CD4-positive, alpha-beta T cell treated with Interleukin-1 beta for 1 hour (primary cell): ENCODE data around the gene NPR3.
"Not testable (repeated sequence)": the region's sequence is repeated elsewhere in the genome, so short reads cannot be mapped to it uniquely, and the experiment has no call there.

Experiments
- DNase-seq, 2 donors: peaks; one replicate each; pipeline ENCODE4 v3.0.0-alpha.2; 2020 to 2022

The NPR3 gene

DNA sequence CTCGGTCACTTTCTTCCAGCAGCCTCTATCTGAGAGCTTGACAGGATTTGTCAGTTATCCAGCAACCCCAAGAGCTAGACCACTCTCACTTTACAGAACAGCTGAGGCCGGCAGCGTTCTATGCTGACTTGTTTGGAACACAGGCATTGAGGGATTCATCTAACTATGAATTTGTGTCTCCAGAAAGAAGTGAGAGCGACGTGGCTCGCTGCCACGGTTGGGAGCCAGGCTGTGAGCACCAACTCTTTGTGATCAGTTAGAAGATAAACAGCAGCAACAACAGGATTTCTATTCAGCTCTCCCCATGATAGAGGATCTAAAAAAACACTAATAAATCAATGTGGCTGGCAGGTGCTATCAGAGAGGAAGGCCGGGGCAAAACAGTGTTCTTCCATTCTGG lies 58.6 kb downstream of the NPR3 start:
- DNase-seq, result no peak

DNA sequence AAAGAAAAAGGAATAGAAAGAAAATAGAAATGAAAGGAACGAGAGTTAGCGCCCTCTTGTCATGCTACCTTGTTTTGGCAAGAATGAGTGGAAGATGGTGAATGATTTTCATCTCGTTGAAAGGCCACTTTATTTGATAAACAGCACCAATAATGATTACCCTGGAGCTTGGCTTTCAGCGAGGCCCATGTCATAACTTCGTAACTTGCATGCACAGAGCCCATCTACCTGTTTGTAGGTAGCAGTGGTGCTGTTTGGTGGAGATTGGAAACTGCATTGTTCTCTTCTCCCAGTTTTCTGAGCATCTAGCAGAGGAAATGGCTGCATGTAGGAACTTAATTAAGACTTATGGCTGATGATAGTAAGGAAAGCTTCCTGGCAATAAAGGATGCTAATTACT lies 59.3 kb downstream of the NPR3 start:
- DNase-seq, result no peak

DNA sequence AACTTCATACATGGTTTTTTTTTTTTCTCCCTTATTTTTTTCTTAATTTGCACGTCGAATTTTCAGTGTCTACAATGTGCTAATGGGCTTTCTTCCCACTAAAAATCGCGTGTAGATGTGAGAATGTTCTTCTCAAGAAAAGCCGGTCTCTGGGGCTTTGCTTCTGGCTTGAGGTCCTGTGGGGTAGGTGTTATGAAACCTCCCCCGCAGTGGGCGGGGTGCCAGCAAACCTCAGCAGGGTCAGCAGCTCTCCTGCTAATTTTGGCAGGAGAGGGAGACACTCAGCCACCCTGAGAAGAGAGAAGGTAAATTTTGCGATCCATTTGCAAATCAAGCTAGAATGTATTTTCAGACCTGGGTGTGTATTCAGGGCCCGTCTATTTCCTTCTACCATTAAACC lies 59.9 kb downstream of the NPR3 start:
- DNase-seq, result no peak

DNA sequence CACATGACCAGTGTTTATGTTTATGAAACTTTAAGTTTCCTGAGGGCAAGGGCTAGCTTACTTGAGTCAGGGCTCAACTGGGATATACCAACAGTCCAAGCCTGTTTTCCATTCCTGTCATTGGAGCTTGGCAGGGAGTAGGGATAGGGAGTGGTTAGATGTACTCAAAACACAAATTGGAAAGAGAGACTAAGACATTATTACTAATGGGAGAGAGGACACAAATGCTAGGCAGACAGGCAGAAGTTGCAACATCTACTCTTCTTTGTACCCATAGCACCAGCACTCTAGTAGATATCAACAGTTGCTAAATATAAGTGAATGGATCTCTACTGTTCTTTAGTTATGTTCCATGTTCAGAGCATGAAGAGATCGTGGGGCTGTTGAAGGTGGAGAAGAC lies 62.8 kb downstream of the NPR3 start:
- no peak for DNase-seq

DNA sequence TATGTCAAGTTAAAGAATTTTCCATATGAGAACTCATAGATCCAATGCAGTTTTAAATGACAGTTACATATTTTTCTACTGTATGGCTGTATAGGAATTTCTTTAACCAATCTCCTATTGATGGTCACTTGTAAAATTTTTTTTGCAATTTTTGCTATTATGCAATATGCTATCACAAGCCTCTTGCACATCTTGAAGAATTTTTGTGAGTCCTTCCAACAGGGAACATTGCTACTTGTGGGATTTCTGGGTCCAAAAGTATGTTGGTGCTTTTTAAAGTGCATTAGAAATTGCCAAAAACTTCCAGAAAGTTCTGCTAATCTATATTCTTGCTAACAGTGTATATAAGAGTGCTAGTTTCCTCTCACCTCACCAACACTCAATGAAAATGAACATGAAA lies 65.1 kb downstream of the NPR3 start:
- DNase-seq, result no peak

DNA sequence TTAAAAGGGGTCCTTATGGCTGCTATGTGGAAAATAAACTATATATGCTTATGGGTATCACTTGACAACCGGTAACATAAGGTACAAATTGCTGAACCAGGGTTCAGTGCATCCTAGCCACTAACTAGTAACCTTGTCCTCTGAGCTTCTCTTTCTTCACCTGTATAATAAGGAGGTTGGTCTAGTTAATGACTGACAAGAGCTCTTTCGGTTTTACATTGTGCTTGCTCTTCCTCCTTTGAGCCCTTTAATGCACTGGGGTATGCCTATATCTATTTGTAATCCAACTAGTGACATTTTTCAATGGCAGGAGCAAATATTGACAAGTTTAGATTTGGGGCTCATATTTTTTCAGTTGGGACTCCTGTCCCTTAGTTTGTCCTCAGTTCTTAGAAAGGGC lies 66.1 kb downstream of the NPR3 start:
- DNase-seq, result no peak

DNA sequence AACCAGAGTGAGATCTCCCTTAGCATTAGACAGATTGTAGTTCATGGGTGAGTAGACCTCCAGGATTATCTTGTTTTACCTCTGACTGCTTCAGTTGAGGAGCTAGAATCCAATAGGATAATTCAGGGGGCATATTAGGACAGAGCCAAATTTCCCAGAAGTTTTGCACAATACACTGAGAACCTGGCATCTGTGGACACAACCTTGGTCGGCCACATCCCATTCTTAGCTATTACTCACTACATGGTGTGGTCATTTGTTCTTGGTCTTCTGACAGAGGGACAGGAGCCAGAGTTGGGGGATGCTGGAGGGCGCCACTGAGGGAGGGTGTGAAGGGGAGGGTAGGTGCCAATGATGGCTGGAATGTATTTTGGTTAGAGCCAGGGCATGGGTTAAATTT lies 66.6 kb downstream of the NPR3 start:
- no peak for DNase-seq

DNA sequence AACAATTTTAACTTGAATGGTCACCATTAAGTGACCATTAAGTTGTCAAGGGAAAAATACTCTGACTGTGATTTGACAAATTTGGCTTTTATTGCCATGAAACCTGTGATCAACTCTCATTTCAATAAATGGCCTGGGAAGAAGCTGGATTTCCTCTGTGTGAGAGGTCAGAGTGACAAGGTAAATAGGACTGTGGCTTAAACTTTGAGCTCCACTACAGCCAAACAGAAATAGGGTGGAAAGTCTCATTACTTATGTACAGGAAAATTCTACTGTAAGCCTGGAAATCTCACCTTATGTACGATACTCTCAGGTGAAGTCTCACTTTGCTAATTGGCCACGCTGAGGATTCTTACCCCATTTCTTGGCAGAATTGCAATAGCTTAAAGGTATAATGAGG lies 67.3 kb downstream of the NPR3 start:
- DNase-seq, result no peak

DNA sequence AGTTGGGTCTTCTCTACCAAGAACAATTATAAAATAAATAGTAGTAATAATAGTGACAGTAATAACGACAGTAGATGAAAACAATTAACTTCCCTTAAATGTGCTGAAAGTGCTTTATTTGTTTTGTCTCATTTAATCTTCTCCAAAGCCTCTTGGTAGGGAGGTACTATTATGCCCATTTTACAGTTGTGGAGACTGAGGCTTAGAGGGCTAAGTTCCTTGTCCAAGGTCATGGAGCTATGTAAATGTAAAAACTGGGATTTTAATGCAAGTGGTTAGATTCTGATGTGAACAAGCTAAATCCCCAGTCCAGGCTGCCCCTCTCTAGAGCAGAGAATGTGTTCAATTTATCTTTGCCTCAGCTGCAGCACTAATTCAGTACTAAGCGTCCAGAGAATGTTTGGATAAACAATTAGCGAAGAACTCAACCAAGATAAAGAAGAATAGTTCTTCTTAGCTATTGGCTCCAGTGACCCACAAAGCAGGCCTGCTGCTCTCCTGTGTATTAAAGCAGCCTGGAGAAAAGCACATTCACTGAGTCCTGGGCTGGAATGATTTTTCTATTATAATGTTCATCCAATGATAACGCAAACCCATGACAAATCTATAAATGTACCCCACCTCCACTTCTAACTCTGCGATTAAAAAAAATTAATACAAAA lies 68.8 kb downstream of the NPR3 start:
- DNase-seq, result no peak

DNA sequence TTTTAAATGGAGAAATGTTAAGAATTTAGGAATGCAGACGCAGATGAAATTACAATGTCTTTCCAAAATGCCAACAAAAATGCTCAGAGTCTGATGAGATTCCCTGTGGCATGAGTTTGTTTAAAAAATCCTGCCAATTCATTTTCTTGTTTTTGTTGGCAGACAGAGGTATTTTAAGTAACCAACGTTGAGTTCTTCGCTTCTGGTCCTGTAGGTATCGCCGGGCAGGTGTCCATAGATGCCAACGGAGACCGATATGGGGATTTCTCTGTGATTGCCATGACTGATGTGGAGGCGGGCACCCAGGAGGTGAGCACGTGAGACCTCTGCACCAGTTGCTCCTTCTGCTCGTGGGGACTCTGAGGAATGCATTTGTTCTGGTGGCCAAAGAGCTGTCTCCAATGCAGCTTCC lies 69.4 kb downstream of the NPR3 start:
- no peak for DNase-seq

DNA sequence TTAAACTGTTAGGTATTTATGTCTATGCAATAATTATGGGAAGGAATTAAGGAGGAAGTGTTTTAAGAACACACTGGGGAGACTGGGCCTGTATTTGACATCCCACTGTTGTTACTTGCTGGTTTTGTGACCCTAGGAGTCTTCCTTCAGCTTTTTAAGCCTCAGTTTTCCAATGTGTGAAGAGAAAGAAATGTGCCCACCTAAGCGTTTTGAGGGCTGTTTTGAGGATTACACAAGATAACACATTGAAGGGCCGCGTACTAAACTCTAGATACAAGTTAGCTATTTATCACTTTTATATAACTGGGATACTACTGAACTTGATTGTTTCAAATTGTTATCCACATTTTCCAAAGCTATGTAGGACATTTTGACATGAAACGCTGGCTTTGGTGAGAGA lies 72.5 kb downstream of the NPR3 start:
- DNase-seq, result no peak

DNA sequence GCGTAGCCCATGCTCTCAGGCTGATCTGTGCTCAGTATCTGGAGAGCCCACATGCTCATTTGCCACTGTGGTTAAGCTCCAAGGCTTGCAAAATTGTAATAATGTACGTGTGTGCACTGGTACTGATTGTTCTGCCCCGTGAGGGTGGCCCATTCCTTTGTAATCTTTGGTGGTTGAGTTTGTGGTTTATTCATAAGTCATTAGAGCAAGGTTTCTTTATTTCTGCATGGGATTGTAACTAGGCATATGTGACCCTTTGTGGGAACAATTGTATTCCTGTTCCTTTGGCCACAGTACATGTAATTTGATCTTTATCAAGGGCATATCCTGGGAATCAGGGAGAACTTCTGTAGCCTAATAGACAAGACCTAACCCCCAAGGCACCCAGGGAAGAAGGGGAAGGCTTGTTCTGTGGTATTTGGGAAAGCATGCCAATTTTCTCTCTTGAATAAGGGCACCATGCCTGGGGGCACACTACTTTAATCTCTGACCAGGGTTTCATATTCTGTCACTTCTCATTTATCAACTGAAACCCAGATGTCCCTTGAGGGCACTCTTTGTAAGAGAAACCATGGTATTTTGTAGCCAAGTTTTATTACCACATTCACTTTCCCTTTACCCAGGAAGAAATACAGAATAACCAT lies 74.6 kb downstream of the NPR3 start:
- no peak for DNase-seq

DNA sequence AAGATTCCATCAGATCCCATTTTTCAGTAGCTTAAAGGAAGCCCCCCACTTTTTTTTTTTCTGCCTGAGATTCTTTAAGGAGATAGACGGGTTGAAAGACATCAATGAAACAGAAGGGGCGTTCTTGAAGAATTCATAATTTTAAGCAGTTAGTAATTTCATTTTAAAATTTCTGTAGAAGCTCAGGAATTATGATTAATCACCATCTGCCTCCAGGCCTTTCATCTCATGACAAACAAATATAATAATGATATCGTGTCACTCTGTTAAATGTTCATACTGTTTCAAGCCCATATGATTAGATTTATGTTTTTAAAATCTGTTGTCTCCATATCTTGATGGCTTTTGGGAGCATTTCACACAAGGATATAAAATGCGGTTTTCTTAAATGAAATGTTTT lies 75.2 kb downstream of the NPR3 start:
- DNase-seq, result no peak

DNA sequence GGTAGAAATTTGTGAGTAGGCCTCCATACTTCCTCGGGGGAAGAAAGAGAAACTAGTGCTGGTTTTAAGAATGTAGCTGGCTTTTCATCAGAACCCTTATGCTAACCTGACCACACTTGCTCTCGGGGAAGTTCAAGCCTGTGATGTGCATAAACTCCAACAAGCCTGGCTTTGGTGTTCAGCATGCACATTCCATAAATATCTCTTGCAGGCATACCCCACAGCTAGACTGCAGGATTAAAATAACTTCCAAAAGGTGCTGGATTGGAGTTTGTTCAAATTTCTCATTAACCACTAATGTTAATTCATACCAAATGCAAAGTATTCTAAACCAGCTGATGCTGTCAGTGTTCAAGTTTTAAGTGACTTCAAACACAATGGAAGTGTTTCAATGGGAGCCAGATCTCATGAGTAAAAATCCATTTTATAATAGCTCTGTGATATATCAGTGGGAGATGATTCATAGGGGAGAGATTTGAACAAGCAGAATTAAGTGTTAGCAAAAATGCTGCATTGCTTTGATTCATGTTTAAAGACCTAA lies 79.4 kb downstream of the NPR3 start:
- DNase-seq, result no peak

DNA sequence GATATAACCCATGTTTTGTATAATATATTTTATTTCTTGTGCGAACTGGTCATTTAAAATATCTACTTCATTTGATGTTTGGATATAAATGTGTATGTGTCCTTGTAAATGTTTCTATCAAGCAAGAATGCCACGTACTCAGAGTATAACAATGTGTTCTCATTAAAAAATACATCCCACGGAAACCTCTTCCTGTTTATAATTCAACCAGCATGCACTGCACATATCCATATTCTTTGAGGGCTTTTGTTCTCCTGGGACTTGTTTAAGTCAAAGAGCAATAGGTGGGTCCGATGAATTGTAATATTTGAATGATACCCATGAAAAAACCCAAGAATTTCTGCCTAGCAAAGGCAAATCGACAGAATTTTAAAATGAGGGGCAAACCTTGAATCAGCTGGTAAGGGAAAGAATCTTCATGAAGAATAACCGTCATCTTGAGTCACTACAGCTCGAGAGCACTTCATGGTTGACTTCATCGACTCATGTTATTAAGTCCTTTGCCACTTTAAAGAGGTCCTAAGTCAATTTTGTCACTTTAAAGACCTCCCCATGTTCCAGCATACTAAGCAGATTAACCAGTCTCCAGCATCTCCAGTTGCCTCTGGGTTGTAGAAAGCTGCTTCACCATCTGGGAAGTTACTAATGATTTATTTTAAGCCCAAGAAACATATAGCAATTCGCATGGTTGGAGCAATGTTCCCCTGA lies 80.6 kb downstream of the NPR3 start:
- DNase-seq, result no peak

DNA sequence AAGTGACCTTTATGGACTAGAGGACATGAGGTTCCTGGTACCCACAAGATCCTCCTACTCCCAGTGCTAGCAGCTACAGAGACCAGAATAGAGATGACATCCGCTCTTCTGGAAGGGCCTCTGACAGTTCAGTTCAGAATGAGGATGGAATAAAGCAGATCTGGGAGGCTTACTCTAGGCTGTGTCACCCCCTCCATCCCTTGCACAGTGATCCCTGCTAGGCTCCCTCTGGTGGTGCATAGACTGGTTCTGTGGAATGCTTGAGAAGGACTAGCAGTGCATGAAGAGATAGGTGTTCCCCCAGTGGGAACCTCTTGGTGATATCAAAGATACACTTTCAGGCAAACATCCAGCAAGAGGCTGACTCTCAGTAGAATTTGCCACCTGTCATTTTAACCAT lies 83.0 kb downstream of the NPR3 start:
- DNase-seq, result no peak

DNA sequence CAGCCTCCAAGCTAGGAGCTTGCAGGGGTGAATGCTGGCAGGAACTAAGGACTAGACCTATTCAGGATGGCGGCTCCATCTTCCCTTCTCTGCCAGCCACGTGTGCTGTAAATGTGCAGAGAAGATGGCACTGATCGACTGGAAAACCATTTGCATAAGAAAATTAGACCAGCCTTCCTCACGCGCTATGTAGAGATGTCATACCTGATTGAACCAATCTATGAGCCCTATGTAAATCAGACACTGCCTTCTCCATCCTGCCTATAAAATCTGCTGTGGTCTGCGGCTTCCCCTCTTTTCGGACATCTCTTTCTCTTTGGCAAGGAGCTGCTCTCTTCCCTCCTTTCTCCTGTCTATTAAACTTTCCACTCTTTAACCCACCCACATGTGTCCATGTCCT lies 91.6 kb downstream of the NPR3 start:
- DNase-seq, result no peak

DNA sequence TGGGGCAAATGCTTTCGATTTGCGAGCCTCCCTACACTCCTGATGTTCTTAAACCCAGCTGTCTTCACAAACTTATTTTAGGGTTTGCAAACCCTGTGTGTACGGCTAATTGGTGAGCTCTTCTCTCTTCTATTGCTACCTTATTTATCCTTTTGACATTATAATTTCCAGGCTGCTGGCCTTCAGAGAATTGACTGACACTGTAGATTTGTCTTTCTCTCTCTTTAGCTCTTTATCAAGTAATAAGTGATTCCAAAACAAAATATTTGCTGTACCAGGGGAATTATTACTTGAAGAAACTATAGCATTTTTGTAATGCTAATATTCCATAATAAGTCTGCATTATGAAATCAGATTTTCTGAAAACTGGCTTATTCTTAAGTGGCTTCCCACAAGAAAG lies 92.5 kb downstream of the NPR3 start:
- no peak for DNase-seq

DNA sequence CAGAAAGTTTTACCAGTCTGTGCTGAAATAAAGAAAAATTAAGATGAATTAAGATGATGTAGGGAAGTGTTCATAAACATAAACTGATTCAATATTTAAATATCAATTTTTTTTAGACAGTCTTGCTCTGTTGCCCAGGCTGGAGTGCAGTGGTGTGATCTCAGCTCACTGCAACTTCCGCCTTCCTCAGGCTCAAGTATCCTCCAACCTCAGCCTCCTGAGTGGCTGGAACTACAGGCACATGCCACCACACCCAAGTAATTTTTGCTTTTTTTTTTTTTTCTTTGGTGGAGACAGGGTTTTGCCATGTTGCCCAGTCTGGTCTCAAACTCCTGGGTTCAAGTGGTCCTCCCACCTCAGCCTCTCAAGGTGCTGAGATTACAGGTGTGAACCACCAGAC lies 94.3 kb downstream of the NPR3 start:
- DNase-seq, result not testable (repeated sequence)

DNA sequence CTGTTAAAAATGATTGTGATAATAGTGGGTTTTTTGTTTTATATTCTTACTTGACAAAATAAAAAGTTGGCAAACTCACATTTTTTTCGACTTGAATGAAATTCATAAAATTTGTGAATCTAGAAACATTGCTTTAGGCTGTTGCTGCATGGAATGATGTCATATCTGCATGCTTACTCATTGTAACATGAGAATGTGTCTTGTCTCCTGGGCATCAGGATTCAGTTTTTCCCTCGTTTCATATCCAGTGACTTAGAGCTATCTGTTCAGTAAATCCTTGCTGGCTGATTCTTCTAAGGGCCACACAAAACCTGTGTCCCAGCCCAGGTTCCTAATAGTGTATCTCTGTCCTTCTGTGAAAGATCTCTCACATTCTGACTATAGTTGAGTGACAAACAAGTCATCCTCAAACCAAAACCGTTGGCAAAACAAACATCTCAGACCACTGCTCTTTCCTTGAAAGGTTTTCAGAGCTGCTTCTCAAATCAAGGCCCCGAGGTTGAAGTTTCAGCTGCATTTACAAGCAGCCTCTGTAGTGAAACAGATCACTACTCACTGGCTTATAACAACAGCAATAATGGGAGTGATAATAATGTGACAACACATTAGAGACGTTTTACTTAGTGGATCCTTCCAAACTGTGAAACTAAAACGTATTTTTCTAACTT lies 95.0 kb downstream of the NPR3 start:
- DNase-seq, result no peak

DNA sequence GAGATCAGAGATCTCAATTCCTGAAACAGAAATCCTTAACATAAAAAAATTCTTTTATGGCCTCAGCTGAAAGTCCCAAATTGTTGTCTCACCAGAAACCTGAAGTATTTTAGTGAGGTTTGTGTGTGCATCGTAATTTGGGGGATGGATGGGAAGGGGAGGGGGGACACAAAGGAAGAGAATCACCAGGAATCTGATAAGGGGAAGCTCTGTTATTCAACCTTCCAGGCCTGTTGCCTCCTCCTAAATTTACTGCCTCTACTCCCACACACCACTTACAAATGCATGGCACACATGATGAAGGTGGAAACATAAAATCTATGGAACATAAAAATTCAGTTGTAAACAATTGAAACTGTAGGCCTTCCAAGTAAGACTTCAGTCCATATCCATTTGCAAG lies 97.7 kb downstream of the NPR3 start:
- DNase-seq, result no peak

DNA sequence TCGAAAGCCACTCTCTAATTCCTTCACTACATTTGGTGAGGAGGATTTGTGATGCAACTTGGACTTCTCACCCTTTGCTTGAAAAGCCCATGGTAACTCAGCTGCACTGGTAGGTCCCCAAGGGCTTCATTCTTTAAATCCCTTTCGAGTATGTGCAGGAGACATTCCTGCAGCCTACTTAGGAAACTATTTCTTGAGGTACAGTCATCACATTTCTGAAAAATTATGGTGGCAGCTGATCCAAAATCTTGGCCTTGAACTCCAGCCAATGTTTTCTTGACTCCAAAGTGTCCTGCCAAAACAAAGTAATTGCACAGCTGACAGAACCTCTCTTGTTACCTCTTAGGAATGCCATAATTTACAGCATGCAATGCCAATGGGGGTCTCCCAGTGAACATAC lies 99.7 kb downstream of the NPR3 start:
- DNase-seq, result no peak

DNA sequence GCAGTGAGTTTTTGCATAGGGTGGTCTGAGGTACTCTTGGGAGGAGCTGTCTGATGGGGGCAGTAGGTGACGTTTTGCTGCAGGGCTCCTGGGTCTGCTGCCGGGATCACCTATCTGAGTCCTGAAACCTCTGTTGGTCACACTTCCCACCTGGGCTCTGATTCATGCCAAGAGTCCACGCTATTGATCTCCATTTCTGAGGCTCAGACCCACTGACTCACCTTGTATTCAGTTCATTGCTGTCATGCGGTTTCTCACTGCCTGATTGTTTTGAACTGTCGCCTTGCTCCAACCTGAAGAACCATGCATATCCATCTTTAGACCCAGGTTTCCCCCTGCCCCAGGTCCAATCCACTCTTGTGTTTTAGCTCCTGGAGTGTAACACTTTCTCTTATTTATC lies 101.3 kb downstream of the NPR3 start:
- DNase-seq, result no peak

DNA sequence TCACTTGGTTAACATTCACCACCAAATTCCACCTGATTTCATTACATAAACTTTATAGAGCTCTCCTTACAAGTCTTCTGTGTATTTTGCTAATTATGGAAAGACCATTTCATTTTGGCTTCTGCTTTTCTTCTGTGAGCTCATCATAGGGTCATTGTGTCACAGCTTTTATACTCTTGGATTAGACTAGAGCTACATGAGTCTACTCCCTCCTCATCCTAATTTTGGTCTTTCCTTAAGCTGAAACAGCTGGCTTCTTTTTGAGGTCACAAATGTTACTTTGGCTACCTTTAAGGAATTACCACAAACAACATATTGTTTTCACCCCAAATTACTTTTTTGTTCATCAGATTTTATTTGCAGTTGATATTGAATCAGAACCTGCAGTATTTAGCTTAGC lies 103.0 kb downstream of the NPR3 start:
- no peak for DNase-seq
